Caco-2 (cell line): Measurements from ENCODE around the gene SLC5A10. TPM values are rescaled to one million over a fixed set of nuclear protein-coding genes. Genes with fewer than 3 reads are reported as not detected.

Source experiments
- BruUV-seq: library from RNA; stranded (reverse); fragments of 400-500 nt; replicated peaks from 2 replicates; lab custom pipeline; 2021; lab: Mats Ljungman, UMichigan
- CTCF ChIA-PET: fragments of 300-600 bp; sonication (Branson Sonifier 250); formaldehyde crosslinking; loops from one replicate; lab custom pipeline; 2022; ENCODE audit warnings: antibody characterized with exemption; lab: Charles Lee
- POLR2A ChIA-PET: fragments of 300-600 bp; sonication (Branson Sonifier 250); formaldehyde crosslinking; loops from one replicate; lab custom pipeline; 2022; ENCODE audit warnings: antibody characterized with exemption; lab: Charles Lee
- DNase-seq, 2 experiments: peaks; one replicate each; pipeline versions ENCODE4 v3.0.0 to v3.0.0-alpha.2; 2020 to 2022
- H3K27me3 ChIP-seq: replicated peaks from 2 replicates; pipeline ENCODE4 v1.6.0; 2011; ENCODE audit warnings: low read length; ENCODE audit not compliant: control insufficient read depth, insufficient read depth
- H3K36me3 ChIP-seq: 2 replicates; pipeline ENCODE4 v1.5.1; 2011; ENCODE audit warnings: low read length; ENCODE audit not compliant: control insufficient read depth, insufficient read depth
- H3K4me1 ChIP-seq: fragments of 250-450 bp; sonication (Bioruptor Pico); 2 replicates; pipeline ENCODE4 v1.5.1; 2020; ENCODE audit warnings: mild to moderate bottlenecking
- H3K4me3 ChIP-seq: 2 replicates; pipeline ENCODE4 v1.5.1; 2011; ENCODE audit warnings: low read depth, mild to moderate bottlenecking, control low read depth, low read length
- H3K9me3 ChIP-seq: fragments of 250-450 bp; sonication (Bioruptor Pico); 2 replicates; pipeline ENCODE4 v1.5.1; 2020; ENCODE audit warnings: mild to moderate bottlenecking, moderate library complexity
- H3K27ac Mint-ChIP-seq: one replicate; pipeline ENCODE4 v1.8.0; 2022; ENCODE audit warnings: mixed read lengths; ENCODE audit not compliant: unreplicated experiment
- H3K27me3 Mint-ChIP-seq: one replicate; pipeline ENCODE4 v1.8.0; 2022; ENCODE audit warnings: mixed read lengths; ENCODE audit not compliant: insufficient read depth, unreplicated experiment
- H3K36me3 Mint-ChIP-seq: one replicate; pipeline ENCODE4 v1.8.0; 2022; ENCODE audit warnings: mild to moderate bottlenecking, mixed read lengths; ENCODE audit not compliant: insufficient read depth, unreplicated experiment
- H3K4me1 Mint-ChIP-seq: one replicate; pipeline ENCODE4 v1.8.0; 2022; ENCODE audit warnings: low read depth, mixed read lengths; ENCODE audit not compliant: unreplicated experiment
- H3K4me3 Mint-ChIP-seq: one replicate; pipeline ENCODE4 v1.8.0; 2022; ENCODE audit warnings: mild to moderate bottlenecking, moderate library complexity, mixed read lengths; ENCODE audit not compliant: unreplicated experiment
- H3K9me3 Mint-ChIP-seq: one replicate; pipeline ENCODE4 v1.8.0; 2022; ENCODE audit warnings: mixed read lengths; ENCODE audit not compliant: unreplicated experiment
- CTCF ChIP-seq, 2 experiments: fragments of 200-600 bp in 1 of 2; IDR thresholded peaks; 1 replicate in 1 of 2; 2 replicates in 1 of 2; pipeline versions ENCODE4 v1.5.1 to v1.8.0; 2011 to 2022; ENCODE audit warnings: antibody characterized with exemption in 1 of 2, control low read depth in 1 of 2, inconsistent platforms in 1 of 2, low read depth in 1 of 2, low read length in 1 of 2, mild to moderate bottlenecking in 1 of 2, moderate library complexity in 1 of 2; ENCODE audit not compliant: insufficient read depth in 1 of 2, severe bottlenecking in 1 of 2, unreplicated experiment in 1 of 2
- intact Hi-C: fragments of 100-400 bp; cut with micrococcal nuclease; formaldehyde crosslinking; loops from one replicate; pipeline ENCODE4 v1.10.0; 2022; ENCODE audit not compliant: unreplicated experiment
- total RNA-seq: library from RNA; stranded (reverse); gene quantifications from 2 replicates; pipeline ENCODE4 v1.2.3, GENCODE V29; 2022

Gene SLC5A10
- total RNA-seq, 1 experiment from 2014 or later, result 0.27 TPM

GRCh38 chr17:19021622-19022083, 69.7 kb downstream of the SLC5A10 start:
- Mint-ChIP-seq H3K27me3 (no peaks in the 10 kb centered on the region), H3K27ac (no peak overlapping the region), H3K36me3 (no peaks in the 10 kb centered on the region), H3K4me3 (no peak overlapping the region), H3K4me1 (peaks cover 6% of the 10 kb centered on the region), H3K9me3 (no peaks in the 10 kb centered on the region)
- intact Hi-C loops, result no loop called here
- TF ChIP-seq CTCF (IDR thresholded peaks at IDR 0.05; ENCODE audit: insufficient read depth in 1 of 2, low read depth in 1 of 2, low read length in 1 of 2, severe bottlenecking in 1 of 2, unreplicated experiment in 1 of 2), result no peak
- H3K36me3 ChIP-seq, result no peaks in the 10 kb centered on the region
- DNase-seq, result peak in 1 of 2 experiments; percentile 40
- no peaks in the 10 kb centered on the region for H3K9me3 ChIP-seq
- no peaks in the 10 kb centered on the region for H3K27me3 ChIP-seq
- BruUV-seq, result no TSS peak
- H3K4me3 ChIP-seq, result no peak overlapping the region
- CTCF ChIA-PET, result no interaction called here
- no peaks in the 10 kb centered on the region for H3K4me1 ChIP-seq
- POLR2A ChIA-PET, result no interaction called here

GRCh38 chr17:19022128-19022527, 70.2 kb downstream of the SLC5A10 start:
- H3K4me3 Mint-ChIP-seq, result no peak overlapping the region
- no peaks in the 10 kb centered on the region for H3K4me1 ChIP-seq
- H3K9me3 ChIP-seq, result no peaks in the 10 kb centered on the region
- no peak overlapping the region for H3K4me3 ChIP-seq
- H3K36me3 ChIP-seq, result no peaks in the 10 kb centered on the region
- ChIA-PET POLR2A (no interaction called here), CTCF (interaction anchor here (1.2 kb wide), 1 partner anchor 61 kb away, joined by 6 read pairs; no protein-coding TSS in a partner anchor)
- no peaks in the 10 kb centered on the region for H3K9me3 Mint-ChIP-seq
- intact Hi-C loops, result no loop called here
- no peak for DNase-seq
- no peaks in the 10 kb centered on the region for H3K36me3 Mint-ChIP-seq
- no peak for TF ChIP-seq CTCF (IDR thresholded peaks at IDR 0.05; ENCODE audit: insufficient read depth in 1 of 2, low read depth in 1 of 2, low read length in 1 of 2, severe bottlenecking in 1 of 2, unreplicated experiment in 1 of 2)
- peaks cover 6% of the 10 kb centered on the region for H3K4me1 Mint-ChIP-seq
- H3K27ac Mint-ChIP-seq, result no peak overlapping the region
- BruUV-seq, result no TSS peak
- H3K27me3 Mint-ChIP-seq, result no peaks in the 10 kb centered on the region
- no peaks in the 10 kb centered on the region for H3K27me3 ChIP-seq

- ChIA-PET CTCF (interaction anchor here (1.2 kb wide), 1 partner anchor 62 kb away, joined by 6 read pairs; no protein-coding TSS in a partner anchor), POLR2A (no interaction called here)
- Histone ChIP-seq H3K4me1 (no peaks in the 10 kb centered on the region), H3K9me3 (no peaks in the 10 kb centered on the region), H3K27me3 (no peaks in the 10 kb centered on the region), H3K4me3 (no peak overlapping the region), H3K36me3 (no peaks in the 10 kb centered on the region)
- no peak for TF ChIP-seq CTCF (IDR thresholded peaks at IDR 0.05; ENCODE audit: insufficient read depth in 1 of 2, low read depth in 1 of 2, low read length in 1 of 2, severe bottlenecking in 1 of 2, unreplicated experiment in 1 of 2)
- Mint-ChIP-seq H3K27ac (no peak overlapping the region), H3K4me3 (no peak overlapping the region), H3K27me3 (no peaks in the 10 kb centered on the region), H3K9me3 (no peaks in the 10 kb centered on the region), H3K36me3 (no peaks in the 10 kb centered on the region), H3K4me1 (peaks cover 6% of the 10 kb centered on the region)
- intact Hi-C loops, result no loop called here
- no TSS peak for BruUV-seq
- DNase-seq, result no peak
Measured at GRCh38 chr17:19022747-19023146, 70.8 kb downstream of the SLC5A10 start.
